ENCODE data around the gene PICALM. TPM values are rescaled to one million over a fixed set of nuclear protein-coding genes. Genes with fewer than 3 reads are reported as not detected.

PICALM gene
- polyA plus RNA-seq, 3 donors = 62.4 to 241 (median 81.0) TPM

DNA sequence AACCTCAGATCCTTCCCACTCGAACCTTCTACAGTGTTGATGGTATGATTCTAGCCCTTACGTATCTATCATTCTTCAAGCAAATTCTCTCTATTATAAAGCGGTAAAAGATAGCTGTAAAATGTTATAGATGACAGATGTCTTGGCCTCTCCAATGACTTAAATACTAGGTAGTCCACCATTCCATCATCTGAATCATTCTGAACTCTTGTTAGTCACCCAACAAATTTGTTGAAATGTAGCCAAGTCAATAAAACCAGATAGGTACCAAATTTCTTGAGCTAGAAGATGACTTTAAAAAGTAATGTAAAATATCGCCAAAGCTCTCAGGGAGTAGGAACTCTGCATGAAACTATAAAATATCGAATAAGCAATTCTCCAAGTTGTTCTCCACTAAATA, 32.6 kb upstream of the PICALM start:
- Histone ChIP-seq H3K27me3 (ENCODE audit: control insufficient read depth in 2 of 2, insufficient read depth in 2 of 2, low read length in 2 of 2) (no peaks in the 10 kb centered on the region), H3K27ac (ENCODE audit: low read depth in 1 of 2, low read length in 2 of 2) (no peak overlapping the region), H3K79me2 (ENCODE audit: insufficient read depth, low read length) (no peaks in the 10 kb centered on the region), H3K4me2 (replicated peaks; ENCODE audit: extremely low read depth, low read length, poor library complexity, severe bottlenecking) (no peak overlapping the region), H3K9ac (ENCODE audit: insufficient read depth, low read length, poor library complexity, severe bottlenecking) (no peak overlapping the region), H3K4me1 (ENCODE audit: control insufficient read depth in 1 of 2, insufficient read depth in 2 of 2, low read length in 2 of 2) (no peaks in the 10 kb centered on the region), H3K4me3 (replicated peaks in 1 of 3; ENCODE audit: low read depth in 2 of 3, low read length in 3 of 3) (no peak overlapping the region), H3K9me3 (replicated peaks in 1 of 2; ENCODE audit: control insufficient read depth in 1 of 2, insufficient read depth in 1 of 2, low read length in 2 of 2) (no peaks in the 10 kb centered on the region), H4K20me1 (ENCODE audit: insufficient read depth, low read length) (no peaks in the 10 kb centered on the region), H3K36me3 (replicated peaks in 1 of 2; ENCODE audit: control insufficient read depth in 1 of 2, insufficient read depth in 2 of 2, low read length in 2 of 2) (no peaks in the 10 kb centered on the region), H2AFZ (ENCODE audit: insufficient read depth, low read depth, low read length, poor library complexity, severe bottlenecking) (no peak overlapping the region)
- no CpG with 5 or more reads among the region's 5 CpGs for WGBS (ENCODE audit: insufficient coverage)
- intact Hi-C loops (cut with micrococcal nuclease) = no loop called here
- Mint-ChIP-seq H3K27ac (no peak overlapping the region), H3K4me3 (no peak overlapping the region), H3K36me3 (no peaks in the 10 kb centered on the region), H3K4me1 (peaks cover 9% of the 10 kb centered on the region), H3K27me3 (ENCODE audit: low read depth in 3 of 3) (no peaks in the 10 kb centered on the region), H3K9me3 (peaks cover 0 to 2% (median 0%) of the 10 kb centered on the region in 7 donors)
- DNase-seq = no peak
- TF ChIP-seq, protein P1, sequence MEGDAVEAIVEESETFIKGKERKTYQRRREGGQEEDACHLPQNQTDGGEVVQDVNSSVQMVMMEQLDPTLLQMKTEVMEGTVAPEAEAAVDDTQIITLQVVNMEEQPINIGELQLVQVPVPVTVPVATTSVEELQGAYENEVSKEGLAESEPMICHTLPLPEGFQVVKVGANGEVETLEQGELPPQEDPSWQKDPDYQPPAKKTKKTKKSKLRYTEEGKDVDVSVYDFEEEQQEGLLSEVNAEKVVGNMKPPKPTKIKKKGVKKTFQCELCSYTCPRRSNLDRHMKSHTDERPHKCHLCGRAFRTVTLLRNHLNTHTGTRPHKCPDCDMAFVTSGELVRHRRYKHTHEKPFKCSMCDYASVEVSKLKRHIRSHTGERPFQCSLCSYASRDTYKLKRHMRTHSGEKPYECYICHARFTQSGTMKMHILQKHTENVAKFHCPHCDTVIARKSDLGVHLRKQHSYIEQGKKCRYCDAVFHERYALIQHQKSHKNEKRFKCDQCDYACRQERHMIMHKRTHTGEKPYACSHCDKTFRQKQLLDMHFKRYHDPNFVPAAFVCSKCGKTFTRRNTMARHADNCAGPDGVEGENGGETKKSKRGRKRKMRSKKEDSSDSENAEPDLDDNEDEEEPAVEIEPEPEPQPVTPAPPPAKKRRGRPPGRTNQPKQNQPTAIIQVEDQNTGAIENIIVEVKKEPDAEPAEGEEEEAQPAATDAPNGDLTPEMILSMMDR (IDR thresholded peaks at IDR 0.05) = no peak

DNA sequence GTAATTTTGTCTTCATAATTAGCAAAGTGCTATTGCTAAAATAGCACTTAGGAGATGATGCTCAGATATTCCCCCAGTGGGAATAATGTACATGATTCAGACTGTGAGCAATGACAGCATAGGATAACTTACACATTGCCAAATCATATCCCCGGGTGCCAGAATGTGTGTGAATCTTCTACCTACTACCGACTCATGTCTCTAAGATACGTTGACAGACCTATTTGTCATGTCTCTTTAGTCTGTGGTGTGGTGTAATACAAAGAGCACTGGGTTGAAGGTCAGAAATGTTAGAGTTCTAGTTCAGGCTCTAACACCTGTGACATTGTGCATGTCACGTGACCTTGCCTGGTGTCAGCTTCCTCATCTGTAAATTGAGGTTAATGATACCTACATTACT, 31.0 kb upstream of the PICALM start:
- Histone ChIP-seq H3K4me1 (ENCODE audit: control insufficient read depth in 1 of 2, insufficient read depth in 2 of 2, low read length in 2 of 2) (no peaks in the 10 kb centered on the region), H3K79me2 (ENCODE audit: insufficient read depth, low read length) (no peaks in the 10 kb centered on the region), H3K27ac (ENCODE audit: low read depth in 1 of 2, low read length in 2 of 2) (no peak overlapping the region), H3K27me3 (ENCODE audit: control insufficient read depth in 2 of 2, insufficient read depth in 2 of 2, low read length in 2 of 2) (no peaks in the 10 kb centered on the region), H2AFZ (ENCODE audit: insufficient read depth, low read depth, low read length, poor library complexity, severe bottlenecking) (no peak overlapping the region), H3K36me3 (replicated peaks in 1 of 2; ENCODE audit: control insufficient read depth in 1 of 2, insufficient read depth in 2 of 2, low read length in 2 of 2) (no peaks in the 10 kb centered on the region), H3K4me2 (replicated peaks; ENCODE audit: extremely low read depth, low read length, poor library complexity, severe bottlenecking) (no peak overlapping the region), H3K9ac (ENCODE audit: insufficient read depth, low read length, poor library complexity, severe bottlenecking) (no peak overlapping the region), H3K4me3 (replicated peaks in 1 of 3; ENCODE audit: low read depth in 2 of 3, low read length in 3 of 3) (no peak overlapping the region), H3K9me3 (replicated peaks in 1 of 2; ENCODE audit: control insufficient read depth in 1 of 2, insufficient read depth in 1 of 2, low read length in 2 of 2) (no peaks in the 10 kb centered on the region), H4K20me1 (ENCODE audit: insufficient read depth, low read length) (no peaks in the 10 kb centered on the region)
- H3K9me3 Mint-ChIP-seq = peaks cover 0 to 2% (median 0%) of the 10 kb centered on the region in 7 donors
- WGBS (ENCODE audit: insufficient coverage) = no CpG with 5 or more reads among the region's 4 CpGs
- TF ChIP-seq, protein P1 (IDR thresholded peaks at IDR 0.05) = no peak
- H3K36me3 Mint-ChIP-seq = no peaks in the 10 kb centered on the region
- no peaks in the 10 kb centered on the region for H3K27me3 Mint-ChIP-seq (ENCODE audit: low read depth in 3 of 3)
- H3K27ac Mint-ChIP-seq = peak overlapping the region in 1 of 7 donors; percentile 32
- no peak overlapping the region for H3K4me3 Mint-ChIP-seq
- intact Hi-C loops (cut with micrococcal nuclease) = no loop called here
- peak in 1 of 3 donors; percentile 27 for DNase-seq
- peaks cover 9% of the 10 kb centered on the region for H3K4me1 Mint-ChIP-seq
